Measurements from ENCODE around the gene MSH5.

GRCh38 chr6:31794866-31795615 is 55.2 kb downstream of the MSH5 start:
- TF ChIP-seq CTCF (IDR thresholded peaks at IDR 0.05) (no peak), POLR2A (IDR thresholded peaks at IDR 0.05) (no peak)
